Cerebellar nuclear complex (tissue), 1 donor: ENCODE measurements around the gene TFAP2A.

Experiments
- DNase-seq, 2 experiments: peaks; one replicate each; lab custom pipeline; 2025; lab: John Stamatoyannopoulos, UW

Gene TFAP2A

GRCh38 chr6:10425975-10426780, 11.3 kb upstream of the TFAP2A start:
- no peak for DNase-seq

DNA sequence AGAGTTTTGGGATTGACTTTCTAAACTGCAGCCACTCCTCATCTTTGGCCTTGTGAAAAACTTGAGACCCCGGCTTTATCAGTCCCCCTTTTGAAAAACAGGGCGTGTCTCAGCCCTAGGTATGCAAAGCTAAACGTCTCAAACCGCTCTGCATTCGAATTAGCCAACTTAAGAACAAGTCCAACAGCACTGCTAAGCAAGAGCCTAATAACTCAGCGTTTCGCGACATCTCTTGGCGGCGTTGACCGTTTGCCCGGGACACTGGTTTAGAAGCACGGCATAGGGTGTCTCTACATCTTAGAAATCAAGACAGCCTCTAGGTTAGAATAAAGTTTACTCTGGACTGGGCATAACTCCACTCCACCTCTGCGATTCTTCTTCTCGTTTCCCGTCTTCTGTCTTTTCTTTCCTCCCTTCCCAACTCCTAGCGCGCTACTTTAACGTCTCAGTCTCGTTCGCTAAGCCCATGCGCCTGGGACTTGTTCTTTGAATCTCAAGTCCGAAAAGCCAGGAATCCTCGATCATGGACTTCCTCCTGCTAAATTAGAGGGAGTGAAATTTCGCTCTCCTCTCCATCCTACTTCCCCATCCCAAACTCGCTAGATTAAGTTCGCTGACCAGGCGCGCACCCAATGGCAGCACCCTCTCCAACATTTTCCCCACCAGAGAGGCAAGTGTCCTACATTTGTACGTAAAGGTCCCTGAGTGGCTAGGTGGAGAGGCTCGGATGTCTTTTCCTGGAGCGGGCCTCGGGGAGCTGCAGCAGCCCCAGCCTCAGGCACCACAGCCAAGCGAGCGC, 10.5 kb upstream of the TFAP2A start:
- DNase-seq = no peak

DNA sequence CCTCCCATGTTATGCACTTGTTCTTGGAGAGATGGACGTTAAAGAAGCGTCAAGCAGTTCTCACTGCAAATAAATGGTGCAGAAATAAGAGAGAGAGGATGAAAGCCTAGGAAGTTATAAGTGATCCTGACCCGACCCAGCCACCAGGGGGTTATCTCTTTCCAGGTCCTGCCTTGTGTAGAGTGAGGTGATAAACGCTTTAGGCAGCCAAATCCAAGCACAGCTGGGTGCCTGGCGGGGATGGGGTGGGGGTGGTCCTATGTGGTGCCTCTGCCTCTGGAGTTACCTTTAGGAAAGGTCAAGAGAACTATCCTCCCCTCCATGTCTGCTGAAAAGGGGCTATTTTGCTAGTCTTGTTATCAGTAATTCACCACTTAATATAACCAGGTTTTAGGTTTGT, 9.2 kb upstream of the TFAP2A start:
- no peak for DNase-seq

GRCh38 chr6:10422737-10423034, 7.8 kb upstream of the TFAP2A start:
- no peak for DNase-seq

- no peak for DNase-seq
Measured at GRCh38 chr6:10421921-10422736, 7.3 kb upstream of the TFAP2A start.

GRCh38 chr6:10421158-10421920, 6.5 kb upstream of the TFAP2A start:
- no peak for DNase-seq

GRCh38 chr6:10420546-10421157, 5.8 kb upstream of the TFAP2A start:
- no peak for DNase-seq

DNA sequence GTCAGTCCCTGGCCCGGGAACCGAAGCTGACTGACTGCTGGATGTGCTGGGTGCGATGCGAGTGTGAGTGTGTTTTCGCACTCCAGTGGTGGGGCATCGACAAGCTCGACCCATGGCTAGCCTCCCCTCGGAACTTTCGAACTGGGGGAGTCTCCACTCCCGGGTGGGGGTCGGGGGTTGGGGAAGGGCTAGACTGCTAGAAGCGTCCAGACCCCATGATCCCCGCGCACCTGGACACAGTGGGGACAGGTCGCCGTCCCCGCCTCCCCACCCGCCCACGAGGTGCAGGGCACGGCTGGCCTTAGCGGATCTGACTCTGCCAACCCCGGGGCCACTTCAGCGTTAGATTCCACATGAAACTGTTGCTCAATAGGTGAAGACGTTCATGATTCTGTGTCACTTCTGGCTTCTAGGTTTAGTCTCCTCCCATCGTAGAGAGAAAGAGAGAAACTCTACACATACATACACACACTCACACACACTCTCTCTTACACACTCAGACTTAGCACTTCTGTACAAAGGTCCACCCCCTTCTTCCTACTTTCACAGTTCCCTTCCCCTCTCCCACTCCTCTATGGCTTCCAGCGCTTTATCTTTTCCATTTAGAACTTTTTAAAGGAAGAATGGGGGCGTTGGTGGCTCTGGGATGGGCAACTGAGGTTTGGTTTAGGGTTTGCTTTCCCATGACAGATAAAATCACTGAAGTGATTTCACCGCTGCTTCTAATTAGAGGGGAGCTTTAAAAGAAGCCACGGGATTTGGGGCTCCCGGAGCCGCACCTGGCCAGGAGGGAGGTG, 5.1 kb upstream of the TFAP2A start:
- no peak for DNase-seq

DNA sequence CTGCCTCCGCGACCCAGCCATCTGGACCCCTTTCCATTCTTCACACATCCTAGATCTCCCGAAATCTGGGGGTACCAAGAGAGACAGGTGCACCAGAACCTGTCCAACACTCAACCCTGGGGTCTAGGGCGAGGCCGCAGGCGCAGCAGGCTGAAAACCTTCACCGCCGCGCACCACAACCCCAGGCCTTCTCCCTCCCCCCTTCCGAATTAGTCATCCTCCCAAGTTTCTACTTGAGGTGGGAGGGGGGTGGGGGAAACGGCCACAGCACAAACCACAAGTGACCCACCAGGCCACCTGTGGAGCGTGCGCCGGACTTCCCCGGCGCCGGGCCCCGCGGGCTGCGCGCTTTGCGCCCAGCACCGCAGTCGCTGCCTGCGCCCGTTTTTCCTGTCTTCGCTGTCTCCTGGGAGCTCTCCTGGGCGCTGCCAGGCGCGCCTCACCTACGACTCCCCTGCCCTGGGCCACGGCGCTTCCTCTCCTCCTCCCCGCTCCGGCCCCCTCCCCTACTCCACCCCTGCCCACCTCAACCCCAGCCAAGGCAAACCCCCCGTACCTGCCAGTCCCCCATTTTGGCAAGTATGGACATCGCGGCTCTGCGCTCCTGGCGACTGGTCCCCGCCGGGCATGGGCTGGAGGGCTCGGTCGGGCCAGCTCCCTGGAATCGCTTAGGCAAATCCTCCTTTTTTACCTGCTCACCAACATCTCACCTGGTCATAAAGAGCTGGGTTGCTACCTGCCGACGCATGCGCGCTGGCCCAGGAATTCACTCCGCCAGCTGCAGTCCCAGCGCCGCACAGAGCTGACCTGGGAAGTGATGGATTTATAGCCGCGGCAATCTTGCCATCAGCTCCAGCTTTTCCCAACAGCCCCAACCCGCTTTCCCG, 4.2 kb upstream of the TFAP2A start:
- no peak for DNase-seq

DNA sequence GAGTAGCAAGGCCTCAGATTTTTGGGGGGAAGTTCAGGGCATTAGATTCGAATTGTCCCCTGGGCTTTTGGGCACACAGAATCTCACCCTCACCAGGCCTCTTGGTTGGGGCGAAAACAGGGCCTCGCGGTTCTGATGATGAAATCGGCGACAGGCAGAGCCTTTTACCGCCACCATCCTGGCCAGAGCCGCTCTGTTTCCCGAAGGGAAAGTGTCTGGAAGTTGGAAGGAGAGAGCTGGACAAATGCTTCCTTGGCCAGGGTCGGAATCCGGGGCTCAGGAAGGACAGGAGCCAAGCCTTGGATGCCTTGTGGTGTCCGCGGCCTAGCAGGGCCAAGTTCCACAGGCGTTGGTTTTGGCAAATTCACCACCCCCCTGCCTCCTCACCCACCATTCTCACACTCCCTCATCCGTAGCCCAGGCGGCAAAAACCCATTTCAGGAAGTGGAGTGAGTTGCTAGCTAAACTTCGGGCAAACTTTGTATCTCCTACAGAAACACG, 3.5 kb upstream of the TFAP2A start:
- no peak for DNase-seq

DNA sequence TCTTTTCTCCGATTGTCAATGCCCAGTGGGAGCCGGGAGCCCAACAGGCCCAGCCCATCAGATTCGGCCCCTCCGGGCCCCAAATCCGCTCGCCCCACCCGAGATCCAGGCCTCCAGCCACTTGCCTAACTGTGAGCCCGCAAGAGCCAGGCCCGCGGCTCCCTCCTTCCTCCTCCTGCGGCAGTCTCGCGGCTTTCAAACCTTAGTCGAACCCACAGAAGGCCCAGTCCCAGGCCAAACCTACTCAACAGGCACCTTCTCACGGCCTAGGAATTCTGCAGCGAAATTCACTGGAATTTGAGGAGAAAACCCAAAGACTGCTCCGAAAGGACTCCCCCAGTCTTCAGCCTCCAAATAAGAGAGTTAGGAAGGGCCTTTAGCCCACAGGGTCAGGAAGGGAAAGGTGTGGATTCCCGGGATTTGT, 2.8 kb upstream of the TFAP2A start:
- no peak for DNase-seq

DNA sequence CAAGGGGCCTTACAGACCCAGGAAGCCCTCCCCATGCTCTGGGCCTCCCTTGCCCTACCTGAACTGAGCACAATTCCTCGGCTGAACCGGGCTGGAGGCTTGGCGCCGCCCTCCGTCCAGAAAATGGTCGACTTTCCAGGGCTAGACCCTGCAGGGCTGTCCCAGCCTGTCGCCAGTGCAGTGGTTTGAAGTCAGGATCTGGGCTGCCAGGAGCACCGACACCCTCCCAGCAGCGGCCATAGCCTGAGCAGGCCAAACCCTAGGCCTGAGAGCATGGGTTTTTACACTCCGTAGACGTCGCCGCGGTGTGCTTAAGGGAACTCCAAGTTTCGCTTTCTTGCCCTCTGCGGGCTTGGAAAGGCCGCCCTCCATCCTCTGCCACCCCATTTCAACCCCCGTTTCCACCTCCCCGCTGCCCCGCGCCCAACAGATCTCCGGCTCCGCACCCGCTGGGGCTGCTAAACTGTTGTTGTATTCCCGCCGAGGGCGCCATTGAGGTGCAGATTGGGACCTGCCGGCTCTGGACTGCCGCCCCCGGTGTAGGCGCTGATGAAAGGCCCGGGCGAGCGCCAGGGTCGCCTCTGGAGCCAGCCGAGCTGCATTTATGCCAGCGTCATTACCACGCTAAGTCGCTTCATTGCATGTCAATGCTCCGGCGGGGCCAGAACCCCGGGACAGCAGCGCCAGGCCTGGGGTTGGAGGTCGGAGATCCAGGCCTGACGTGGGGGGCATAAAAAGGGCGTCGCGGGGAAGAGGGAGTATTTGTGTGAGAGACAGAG, 2.2 kb upstream of the TFAP2A start:
- DNase-seq = no peak

DNA sequence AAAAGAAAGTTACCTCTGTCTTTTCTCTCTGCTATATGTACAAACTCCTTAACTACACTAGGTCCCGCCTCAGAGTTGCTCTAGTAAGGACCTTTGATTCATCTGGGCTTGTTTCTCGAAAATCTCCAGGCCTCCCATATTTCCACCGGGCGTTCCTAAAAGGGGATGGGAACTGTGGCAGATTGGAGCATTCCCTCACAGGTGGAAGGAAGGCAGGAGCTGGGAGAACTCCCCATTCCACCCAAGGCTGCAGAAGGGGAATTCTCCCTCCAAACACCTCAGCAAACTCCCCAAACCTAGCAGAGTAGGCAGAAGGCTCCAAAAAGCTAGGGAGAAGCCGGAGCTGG, 1.6 kb upstream of the TFAP2A start:
- DNase-seq = no peak

GRCh38 chr6:10415617-10416480, 975 bp upstream of the TFAP2A start:
- no peak for DNase-seq

DNA sequence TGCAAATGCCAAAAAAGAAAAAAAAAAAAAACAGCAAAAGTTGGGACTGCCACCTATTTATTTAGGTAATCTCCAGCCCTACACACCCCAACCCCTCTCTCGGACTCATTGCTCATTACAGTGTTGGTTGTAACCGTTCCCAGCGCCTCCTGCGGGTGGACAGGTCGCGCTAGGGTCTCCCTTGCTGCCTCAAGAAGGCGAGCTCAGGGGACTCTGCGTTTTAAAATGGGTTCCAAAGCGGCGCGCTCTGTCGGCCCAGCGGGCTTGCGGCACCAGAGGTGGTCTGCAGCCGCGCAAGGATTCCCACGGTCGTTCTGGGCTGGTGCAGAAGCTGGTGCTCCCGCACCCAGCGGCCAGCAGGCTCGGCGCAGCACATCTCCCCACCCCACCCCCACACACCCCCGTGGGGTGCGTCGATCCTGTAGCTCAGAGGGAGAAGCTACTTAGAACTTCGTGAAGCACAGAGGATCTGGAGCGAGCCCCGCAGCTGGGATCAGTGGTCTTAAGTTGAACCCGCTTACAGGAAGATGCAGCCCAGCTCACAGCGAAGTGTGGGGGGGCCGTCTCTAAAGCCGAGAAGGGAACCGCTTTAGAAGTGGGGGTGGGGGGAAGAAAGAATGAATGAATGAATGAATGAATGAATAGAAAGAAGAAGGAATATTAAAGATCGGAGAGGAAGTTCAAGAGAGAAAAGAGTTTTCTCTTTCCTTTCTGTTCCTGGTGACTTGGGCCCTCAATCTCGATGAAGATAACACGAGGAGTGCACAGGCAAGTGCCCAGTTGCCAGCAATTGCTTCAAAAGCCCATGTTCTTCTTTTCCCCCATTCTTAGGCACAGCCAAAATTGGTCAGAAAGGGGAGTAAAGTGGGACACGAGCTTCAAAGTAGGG, 780 bp downstream of the TFAP2A start:
- DNase-seq = no peak

- DNase-seq = no peak
Measured at GRCh38 chr6:10413262-10413849, 1.5 kb downstream of the TFAP2A start.
